Activated naive CD8-positive, alpha-beta T cell treated with anti-CD3 and anti-CD28 coated beads for 36 hours (primary cell): ENCODE data around the gene TACR2. TPM values are rescaled to one million over a fixed set of nuclear protein-coding genes. Genes with fewer than 3 reads are reported as not detected.
A peak's percentile ranks its signal among the peaks of the same experiment; 100 is the strongest.

Experiments used
- DNase-seq: peaks from one replicate; pipeline ENCODE4 v3.0.0; 2021
- H3K27ac Mint-ChIP-seq: one replicate; pipeline ENCODE4 v1.8.0; 2022; ENCODE audit warnings: mild to moderate bottlenecking, moderate library complexity, mixed read lengths
- H3K27me3 Mint-ChIP-seq: one replicate; pipeline ENCODE4 v1.8.0; 2022; ENCODE audit warnings: mild to moderate bottlenecking, mixed read lengths
- H3K36me3 Mint-ChIP-seq: one replicate; pipeline ENCODE4 v1.8.0; 2021; ENCODE audit warnings: mild to moderate bottlenecking, mixed read lengths
- H3K4me1 Mint-ChIP-seq: one replicate; pipeline ENCODE4 v1.8.0; 2021; ENCODE audit warnings: mixed read lengths
- H3K4me3 Mint-ChIP-seq: one replicate; pipeline ENCODE4 v1.8.0; 2022; ENCODE audit warnings: mild to moderate bottlenecking, moderate library complexity, mixed read lengths
- H3K9me3 Mint-ChIP-seq: one replicate; pipeline ENCODE4 v1.8.0; 2022; ENCODE audit warnings: mixed read lengths
- total RNA-seq, 2 experiments: library from RNA; stranded (reverse); gene quantifications; one replicate each; pipeline ENCODE4 v1.2.3, GENCODE V29; 2021

TACR2 gene
- total RNA-seq, 2 experiments from 2014 or later = not detected

DNA sequence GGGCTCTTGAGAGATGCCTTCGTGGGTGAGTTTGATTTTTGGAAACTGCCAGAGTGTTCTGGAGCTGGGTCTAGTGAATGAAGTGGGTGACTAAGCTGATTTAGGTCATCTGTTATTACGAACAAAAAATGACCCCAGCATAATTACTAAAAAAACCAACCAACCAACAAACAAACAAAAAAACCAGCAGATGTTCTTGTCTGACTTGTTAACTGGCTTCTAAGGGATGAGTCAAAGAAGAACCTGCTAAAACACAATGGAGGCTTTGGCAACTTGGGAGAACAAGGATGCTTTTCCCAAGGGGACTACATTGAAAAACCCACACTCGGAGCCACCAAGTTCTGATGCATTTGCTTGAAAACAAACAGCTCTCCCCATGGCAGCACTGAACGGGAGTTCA is 11.5 kb downstream of the TACR2 start:
- H3K27me3 Mint-ChIP-seq = no peaks in the 10 kb centered on the region
- peaks cover 25% of the 10 kb centered on the region for H3K36me3 Mint-ChIP-seq
- DNase-seq = no peak
- H3K4me1 Mint-ChIP-seq = peaks cover 12% of the 10 kb centered on the region
- H3K4me3 Mint-ChIP-seq = no peak overlapping the region
- no peaks in the 10 kb centered on the region for H3K9me3 Mint-ChIP-seq
- H3K27ac Mint-ChIP-seq = no peak overlapping the region

DNA sequence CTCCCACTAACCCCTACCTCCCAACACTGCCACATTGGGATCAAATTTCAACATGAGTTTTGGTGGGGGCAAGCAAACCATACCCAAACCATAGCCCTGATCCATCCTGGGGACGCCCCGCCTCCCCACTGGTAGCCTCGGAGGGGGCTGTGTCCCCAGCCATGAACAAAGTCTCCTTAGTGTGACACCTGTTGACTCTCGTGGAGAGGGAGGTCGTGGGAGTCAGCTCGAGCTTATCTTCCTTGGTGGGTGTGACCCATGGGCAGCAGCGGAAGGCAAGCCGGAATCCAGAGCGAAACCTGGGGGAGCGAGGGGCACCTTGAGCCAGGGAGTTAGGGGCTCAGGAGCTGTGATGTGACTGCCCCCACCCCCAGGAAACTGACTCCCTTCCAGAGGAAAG is 11.9 kb downstream of the TACR2 start:
- Mint-ChIP-seq H3K4me1 (peaks cover 12% of the 10 kb centered on the region), H3K27ac (peak overlapping the region; percentile 1), H3K9me3 (no peaks in the 10 kb centered on the region), H3K4me3 (no peak overlapping the region), H3K36me3 (peaks cover 25% of the 10 kb centered on the region), H3K27me3 (no peaks in the 10 kb centered on the region)
- no peak for DNase-seq

DNA sequence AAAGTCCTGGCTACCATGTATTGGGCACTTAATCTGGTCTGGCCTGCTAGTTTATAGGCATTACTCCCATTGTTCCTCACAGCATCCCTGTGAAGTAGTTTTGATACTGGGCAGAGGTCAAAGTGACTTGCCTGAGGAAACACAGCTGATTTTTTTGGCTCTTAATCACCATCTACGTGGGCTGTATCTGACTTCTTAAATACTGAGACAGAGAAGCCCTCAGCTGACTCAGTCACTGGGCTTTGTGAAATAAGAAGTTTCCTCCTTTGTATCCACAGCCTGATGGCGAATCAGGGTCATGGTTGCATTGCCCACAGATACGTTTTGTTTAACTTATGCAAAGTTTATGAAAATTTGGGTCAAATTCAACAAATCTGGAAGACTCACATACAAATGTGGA is 13.2 kb downstream of the TACR2 start:
- Mint-ChIP-seq H3K27ac (no peak overlapping the region), H3K9me3 (no peaks in the 10 kb centered on the region), H3K4me1 (peaks cover 9% of the 10 kb centered on the region), H3K36me3 (peaks cover 30% of the 10 kb centered on the region), H3K4me3 (no peak overlapping the region), H3K27me3 (no peaks in the 10 kb centered on the region)
- no peak for DNase-seq

DNA sequence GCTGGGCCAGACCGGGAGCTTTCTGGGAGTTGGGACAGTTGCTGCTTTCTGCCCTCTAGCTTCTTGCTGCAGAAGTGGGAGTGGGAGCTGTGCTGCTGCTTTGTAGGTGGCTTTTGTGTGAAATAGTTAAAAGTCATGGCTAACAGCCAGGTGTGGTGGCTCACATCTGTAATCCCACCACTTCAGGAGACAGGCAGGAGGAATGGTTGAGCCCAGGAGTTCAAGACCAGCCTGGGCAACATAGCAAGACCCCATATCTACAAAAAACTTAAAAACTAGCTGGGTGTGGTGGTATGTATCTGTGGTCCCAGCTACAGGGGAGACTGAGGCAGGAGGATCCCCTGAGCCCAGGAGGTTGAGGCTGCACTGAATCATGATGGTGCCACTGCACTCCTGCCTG is 13.7 kb downstream of the TACR2 start:
- peaks cover 6% of the 10 kb centered on the region for H3K4me1 Mint-ChIP-seq
- H3K27me3 Mint-ChIP-seq = no peaks in the 10 kb centered on the region
- H3K27ac Mint-ChIP-seq = no peak overlapping the region
- no peak for DNase-seq
- H3K9me3 Mint-ChIP-seq = no peaks in the 10 kb centered on the region
- H3K36me3 Mint-ChIP-seq = peaks cover 31% of the 10 kb centered on the region
- H3K4me3 Mint-ChIP-seq = no peak overlapping the region

DNA sequence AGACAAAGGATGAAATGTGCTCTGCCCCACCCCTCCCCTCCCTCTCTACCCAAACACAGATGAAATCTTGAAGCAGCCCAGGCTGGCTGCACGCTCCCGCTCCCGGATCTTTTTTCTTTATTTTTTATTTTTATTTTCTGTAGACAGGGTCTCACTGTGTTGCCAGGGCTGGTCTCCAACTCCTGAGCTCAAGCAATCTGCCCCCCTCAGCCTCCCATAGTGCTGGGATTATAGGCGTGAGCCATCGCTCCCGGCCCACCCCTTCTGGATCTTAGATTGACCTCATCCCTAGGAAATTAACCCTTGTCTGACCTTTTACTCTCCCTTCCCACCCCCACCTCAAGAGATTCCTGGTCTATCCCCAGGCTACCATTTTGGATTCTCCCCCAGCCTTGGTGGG is 14.3 kb downstream of the TACR2 start:
- no peak for DNase-seq
- no peaks in the 10 kb centered on the region for H3K27me3 Mint-ChIP-seq
- H3K4me3 Mint-ChIP-seq = no peak overlapping the region
- peaks cover 4% of the 10 kb centered on the region for H3K4me1 Mint-ChIP-seq
- peaks cover 31% of the 10 kb centered on the region for H3K36me3 Mint-ChIP-seq
- H3K27ac Mint-ChIP-seq = no peak overlapping the region
- no peaks in the 10 kb centered on the region for H3K9me3 Mint-ChIP-seq

DNA sequence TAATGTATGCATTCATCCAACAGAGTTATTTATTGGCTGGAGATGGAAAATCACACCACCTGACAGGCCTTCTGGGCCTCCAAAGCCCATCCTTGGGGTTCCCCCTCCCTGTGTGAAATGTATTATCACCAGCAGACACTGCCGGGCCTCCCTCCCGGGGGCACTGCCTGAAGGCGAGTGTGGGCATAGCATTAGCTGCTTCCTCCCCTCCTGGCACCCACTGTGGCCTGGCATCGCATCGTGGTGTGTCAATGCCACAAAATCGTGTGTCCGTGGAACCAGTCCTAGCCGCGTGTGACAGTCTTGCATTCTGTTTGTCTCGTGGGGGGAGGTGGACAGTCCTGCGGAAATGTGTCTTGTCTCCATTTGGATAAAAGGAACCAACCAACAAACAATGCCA is 15.3 kb downstream of the TACR2 start:
- Mint-ChIP-seq H3K9me3 (no peaks in the 10 kb centered on the region), H3K36me3 (peaks cover 29% of the 10 kb centered on the region), H3K4me3 (no peak overlapping the region), H3K27ac (peak overlapping the region; percentile 4), H3K4me1 (peaks cover under 1% of the 10 kb centered on the region), H3K27me3 (no peaks in the 10 kb centered on the region)
- no peak for DNase-seq

DNA sequence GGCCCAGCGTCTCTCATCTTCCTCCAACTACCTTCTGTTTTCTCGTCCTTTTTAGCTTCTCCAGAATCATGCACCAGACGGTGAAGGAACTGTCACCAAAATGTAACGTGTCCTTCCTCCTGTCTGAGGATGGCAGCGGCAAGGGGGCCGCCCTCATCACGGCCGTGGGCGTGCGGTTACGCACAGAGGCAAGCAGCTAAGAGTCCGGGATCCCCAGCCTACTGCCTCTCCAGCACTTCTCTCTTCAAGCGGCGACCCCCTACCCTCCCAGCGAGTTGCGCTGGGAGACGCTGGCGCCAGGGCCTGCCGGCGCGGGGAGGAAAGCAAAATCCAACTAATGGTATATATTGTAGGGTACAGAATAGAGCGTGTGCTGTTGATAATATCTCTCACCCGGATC is 15.8 kb downstream of the TACR2 start:
- peaks cover 29% of the 10 kb centered on the region for H3K36me3 Mint-ChIP-seq
- H3K9me3 Mint-ChIP-seq = no peaks in the 10 kb centered on the region
- no peak for DNase-seq
- H3K4me3 Mint-ChIP-seq = no peak overlapping the region
- no peaks in the 10 kb centered on the region for H3K27me3 Mint-ChIP-seq
- no peaks in the 10 kb centered on the region for H3K4me1 Mint-ChIP-seq
- no peak overlapping the region for H3K27ac Mint-ChIP-seq

DNA sequence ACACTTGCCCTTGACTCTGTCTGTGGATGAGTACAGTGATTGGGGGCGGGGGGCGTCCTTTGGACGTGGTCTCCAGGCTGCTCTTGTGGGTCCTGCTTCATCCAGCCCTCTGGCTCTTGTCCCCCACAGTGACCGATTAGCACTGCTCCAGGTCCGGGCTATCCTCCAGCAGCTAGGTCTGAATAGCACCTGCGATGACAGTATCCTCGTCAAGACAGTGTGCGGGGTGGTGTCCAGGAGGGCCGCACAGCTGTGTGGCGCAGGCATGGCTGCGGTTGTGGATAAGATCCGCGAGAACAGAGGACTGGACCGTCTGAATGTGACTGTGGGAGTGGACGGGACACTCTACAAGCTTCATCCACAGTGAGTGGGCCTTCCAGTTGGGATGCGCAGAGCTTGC is 18.3 kb downstream of the TACR2 start:
- DNase-seq = no peak
- Mint-ChIP-seq H3K27ac (no peak overlapping the region), H3K36me3 (peaks cover 40% of the 10 kb centered on the region), H3K27me3 (no peaks in the 10 kb centered on the region), H3K9me3 (no peaks in the 10 kb centered on the region), H3K4me3 (no peak overlapping the region), H3K4me1 (no peaks in the 10 kb centered on the region)

DNA sequence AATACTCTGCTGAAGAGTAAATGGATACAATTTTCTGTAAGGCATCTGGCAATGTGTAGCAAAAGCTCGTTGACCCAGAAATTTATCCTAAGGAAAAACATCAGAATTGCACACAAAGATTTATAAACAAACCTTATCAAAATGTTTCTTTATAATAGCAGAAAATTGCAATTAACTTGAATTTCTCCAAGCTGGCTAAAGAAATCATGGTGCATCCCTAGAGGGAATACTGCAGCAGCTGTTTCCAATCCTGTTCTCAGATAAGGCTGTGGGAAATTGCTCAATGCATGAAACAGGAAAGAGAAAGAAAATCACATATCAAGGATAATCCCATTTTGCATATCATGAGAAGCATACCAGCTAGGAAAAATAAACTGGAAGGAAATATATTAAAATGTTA is 18.7 kb downstream of the TACR2 start:
- H3K4me3 Mint-ChIP-seq = no peak overlapping the region
- no peak overlapping the region for H3K27ac Mint-ChIP-seq
- peaks cover 36% of the 10 kb centered on the region for H3K36me3 Mint-ChIP-seq
- DNase-seq = no peak
- H3K4me1 Mint-ChIP-seq = no peaks in the 10 kb centered on the region
- no peaks in the 10 kb centered on the region for H3K27me3 Mint-ChIP-seq
- no peaks in the 10 kb centered on the region for H3K9me3 Mint-ChIP-seq

DNA sequence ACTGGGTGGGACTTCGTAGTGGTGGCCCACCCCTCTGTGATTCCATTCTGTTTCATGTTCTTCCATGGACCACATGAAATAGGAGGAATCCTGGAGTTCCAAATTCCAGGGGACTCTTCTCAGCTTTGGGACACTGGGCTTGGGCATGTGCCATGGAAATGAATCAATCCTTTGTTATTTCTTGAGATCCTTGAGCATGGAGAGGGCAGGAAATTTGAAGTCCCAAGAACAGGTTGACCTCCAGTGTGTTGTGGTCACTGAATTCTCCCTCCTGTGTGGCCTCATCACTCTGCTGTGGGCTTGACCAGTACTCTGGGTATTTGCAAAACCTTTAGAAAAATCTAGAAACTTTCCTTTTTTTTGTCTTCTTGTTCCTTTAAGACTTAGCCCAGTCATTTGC is 22.7 kb downstream of the TACR2 start:
- Mint-ChIP-seq H3K4me1 (peaks cover 12% of the 10 kb centered on the region), H3K4me3 (no peak overlapping the region), H3K9me3 (no peaks in the 10 kb centered on the region), H3K27me3 (no peaks in the 10 kb centered on the region), H3K27ac (no peak overlapping the region), H3K36me3 (peaks cover 27% of the 10 kb centered on the region)
- no peak for DNase-seq

DNA sequence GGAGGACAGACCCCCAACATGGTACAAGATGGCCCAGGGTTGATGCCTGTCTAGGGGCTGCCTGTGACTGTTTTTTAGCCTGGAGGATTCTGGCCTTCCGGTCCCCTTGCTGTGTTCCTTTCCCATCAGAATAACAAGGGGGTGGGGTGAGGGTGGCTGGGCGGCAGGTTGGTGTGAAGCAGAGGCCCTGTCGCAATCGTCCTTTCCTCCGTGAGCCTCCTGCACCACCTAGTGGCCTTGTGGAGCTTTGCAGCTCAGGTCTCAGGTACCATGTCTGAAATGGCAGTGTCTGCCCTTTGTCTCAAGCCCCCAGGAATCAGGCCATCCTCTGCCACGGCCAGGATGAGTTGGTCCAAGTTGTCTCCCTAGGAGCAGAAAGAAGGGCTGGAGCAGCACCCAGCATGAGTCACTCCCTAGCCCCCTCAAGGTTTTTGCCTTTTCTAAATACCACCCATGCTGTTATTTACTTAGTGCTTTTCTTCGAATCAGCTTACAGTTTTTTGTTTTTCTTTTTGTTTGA is 24.2 kb downstream of the TACR2 start:
- Mint-ChIP-seq H3K9me3 (no peaks in the 10 kb centered on the region), H3K36me3 (peaks cover 30% of the 10 kb centered on the region), H3K27me3 (no peaks in the 10 kb centered on the region), H3K4me1 (peaks cover 14% of the 10 kb centered on the region), H3K4me3 (no peak overlapping the region), H3K27ac (peak overlapping the region; percentile 56)
- DNase-seq = peak; percentile 78

DNA sequence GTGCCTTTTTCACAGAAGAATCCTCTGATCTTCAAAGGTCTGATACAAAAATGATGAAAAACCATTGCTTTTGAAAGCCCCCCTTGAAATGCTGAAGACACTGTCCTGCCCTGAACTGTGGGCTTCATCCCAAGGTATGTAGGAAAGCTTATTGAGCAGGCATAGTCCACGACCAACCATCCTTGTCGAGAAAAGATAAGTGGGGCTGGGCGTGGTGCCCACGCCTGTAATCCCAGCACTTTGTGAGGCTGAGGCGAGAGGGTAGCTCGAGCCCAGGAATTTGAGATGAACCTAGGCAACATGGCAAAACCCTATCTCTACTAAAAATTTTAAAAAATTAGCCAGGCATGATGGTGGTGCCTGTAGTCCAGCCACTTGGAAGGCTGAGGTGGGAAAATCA is 25.6 kb downstream of the TACR2 start:
- DNase-seq = no peak
- Mint-ChIP-seq H3K27ac (no peak overlapping the region), H3K4me3 (no peak overlapping the region), H3K9me3 (no peaks in the 10 kb centered on the region), H3K27me3 (no peaks in the 10 kb centered on the region), H3K4me1 (peaks cover 14% of the 10 kb centered on the region), H3K36me3 (peaks cover 35% of the 10 kb centered on the region)

DNA sequence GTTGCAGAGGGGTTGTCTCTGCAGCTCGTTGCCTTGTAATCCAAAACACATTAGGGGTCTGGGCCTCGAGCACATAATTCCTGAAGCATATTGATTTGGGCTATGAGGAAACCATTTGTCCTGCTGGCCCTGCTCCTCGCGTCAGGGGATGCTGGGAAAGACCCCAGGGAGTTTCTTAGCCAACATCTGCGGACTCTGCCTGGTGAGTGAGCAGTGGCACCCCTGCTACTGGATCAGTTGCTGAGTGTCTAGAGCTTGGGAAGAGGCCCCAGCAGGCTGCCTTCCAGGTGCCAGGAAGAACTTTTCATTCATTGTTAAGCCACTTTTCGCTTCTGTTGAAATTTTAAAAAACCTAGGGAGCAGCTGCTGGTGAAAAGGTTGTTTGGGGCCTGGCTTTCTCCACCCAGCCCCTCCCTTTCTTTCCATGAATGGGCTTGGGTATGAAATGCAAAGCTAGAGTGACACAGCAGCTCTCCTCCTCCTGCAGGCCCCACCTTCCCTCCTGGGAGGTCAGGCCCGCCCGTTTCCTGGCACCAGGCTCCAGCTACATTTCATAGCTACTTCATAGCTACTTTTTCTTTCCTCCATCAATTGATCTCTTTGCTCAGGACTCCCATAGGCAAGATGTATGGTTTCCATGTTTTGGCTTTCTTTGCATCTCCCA is 26.8 kb downstream of the TACR2 start:
- peak overlapping the region; percentile 84 for H3K27ac Mint-ChIP-seq
- no peaks in the 10 kb centered on the region for H3K27me3 Mint-ChIP-seq
- H3K4me1 Mint-ChIP-seq = peaks cover 14% of the 10 kb centered on the region
- no peak for DNase-seq
- H3K36me3 Mint-ChIP-seq = peaks cover 37% of the 10 kb centered on the region
- no peak overlapping the region for H3K4me3 Mint-ChIP-seq
- no peaks in the 10 kb centered on the region for H3K9me3 Mint-ChIP-seq

DNA sequence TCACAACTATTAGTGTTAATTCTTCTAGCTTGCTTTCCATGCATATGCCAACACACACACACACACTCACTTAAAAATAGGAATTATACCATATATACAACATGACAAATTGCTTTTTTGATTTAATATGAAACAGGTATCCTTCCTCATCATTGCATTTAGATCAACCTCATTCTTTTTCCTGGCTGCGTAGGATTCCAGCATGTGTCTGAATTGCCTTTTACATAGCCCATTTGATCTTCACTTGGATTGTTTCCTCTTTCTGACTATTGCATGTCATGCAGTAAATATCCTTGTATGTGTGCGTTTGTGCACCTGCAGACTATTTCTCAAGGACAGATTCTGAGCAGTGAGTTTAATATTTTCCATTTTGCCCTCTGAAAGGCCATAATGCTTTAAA is 28.2 kb downstream of the TACR2 start:
- H3K9me3 Mint-ChIP-seq = no peaks in the 10 kb centered on the region
- peaks cover 14% of the 10 kb centered on the region for H3K4me1 Mint-ChIP-seq
- H3K27ac Mint-ChIP-seq = no peak overlapping the region
- peaks cover 35% of the 10 kb centered on the region for H3K36me3 Mint-ChIP-seq
- H3K27me3 Mint-ChIP-seq = no peaks in the 10 kb centered on the region
- H3K4me3 Mint-ChIP-seq = no peak overlapping the region
- DNase-seq = no peak

DNA sequence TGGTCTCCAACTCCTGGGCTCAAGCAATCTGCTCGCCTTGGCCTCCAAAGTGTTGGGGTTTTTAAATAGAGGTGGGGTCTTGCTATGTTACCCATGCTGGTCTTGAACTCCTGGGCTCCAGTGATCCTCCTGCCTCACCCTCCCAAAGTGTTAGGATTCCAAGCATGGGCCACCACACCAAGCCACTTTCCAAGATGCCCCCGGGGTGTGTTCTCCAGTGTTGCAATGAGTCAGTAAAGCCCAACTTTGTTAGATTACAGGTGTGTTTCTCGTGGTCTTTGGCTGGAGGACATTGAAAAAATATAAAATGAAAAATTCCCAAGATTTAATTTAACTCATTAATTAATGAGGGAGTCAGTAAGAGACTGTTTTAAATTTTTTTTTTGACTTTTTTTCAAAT is 29.2 kb downstream of the TACR2 start:
- Mint-ChIP-seq H3K4me1 (peaks cover 13% of the 10 kb centered on the region), H3K27ac (no peak overlapping the region)

More for the DNA sequence above, 29.2 kb downstream of the TACR2 start:
- H3K36me3 Mint-ChIP-seq = peaks cover 33% of the 10 kb centered on the region
- no peaks in the 10 kb centered on the region for H3K27me3 Mint-ChIP-seq
- no peak overlapping the region for H3K4me3 Mint-ChIP-seq
- no peak for DNase-seq
- no peaks in the 10 kb centered on the region for H3K9me3 Mint-ChIP-seq
